Breast epithelium (tissue), 4 donors: ENCODE results near the gene ROR2. TPM values are rescaled to one million over a fixed set of nuclear protein-coding genes. Genes with fewer than 3 reads are reported as not detected.

Source experiments
- DNase-seq, 2 donors: peaks; one replicate each; pipeline ENCODE4 v3.0.0-alpha.2; 2019; ENCODE audit warnings: low spot score in 2 of 2
- H3K27ac ChIP-seq, 2 donors: fragments of 200-600 bp; sonication (generic) in 1 of 2; one replicate each; pipeline ENCODE4 v1.5.1; 2016 to 2019; ENCODE audit warnings: mild to moderate bottlenecking in 1 of 2
- H3K27me3 ChIP-seq, 2 donors: fragments of 200-600 bp; sonication (generic) in 1 of 2; one replicate each; pipeline versions ENCODE4 v1.5.1 to v1.6.0; 2017 to 2019; ENCODE audit warnings: control low read depth in 1 of 2, mild to moderate bottlenecking in 1 of 2
- H3K36me3 ChIP-seq: fragments of 200-600 bp; one replicate; pipeline ENCODE4 v1.5.1; 2019
- H3K4me1 ChIP-seq, 2 donors: fragments of 200-600 bp; sonication (generic); one replicate each; pipeline ENCODE4 v1.5.1; 2016 to 2019; ENCODE audit warnings: control low read depth in 1 of 2
- H3K4me3 ChIP-seq, 3 donors: fragments of 200-600 bp; sonication (generic); 1 replicate in 2 of 3; 2 replicates in 1 of 3; pipeline ENCODE4 v1.5.1; 2016 to 2019; ENCODE audit warnings: mild to moderate bottlenecking in 3 of 3, moderate library complexity in 2 of 3
- H3K9me3 ChIP-seq, 2 donors: fragments of 200-600 bp; sonication (generic) in 1 of 2; one replicate each; pipeline ENCODE4 v1.5.1; 2016 to 2019; ENCODE audit warnings: control low read depth in 1 of 2
- POLR2A ChIP-seq: fragments of 450-650 bp; IDR thresholded peaks from one replicate; pipeline ENCODE4 v1.6.1; 2016; ENCODE audit warnings: antibody characterized with exemption, mild to moderate bottlenecking, moderate library complexity
- POLR2AphosphoS5 ChIP-seq, 3 donors: sonication (generic); formaldehyde crosslinking; IDR thresholded peaks; one replicate each; pipeline ENCODE4 v1.6.1; 2017; ENCODE audit warnings: antibody characterized with exemption in 3 of 3
- intact Hi-C: fragments of 100-400 bp; cut with DNase I; formaldehyde crosslinking; loops from one replicate; pipeline ENCODE4 v1.15.1; 2023; ENCODE audit warnings: low total_unique reads
- total RNA-seq, 3 donors: library from RNA; depleted of rRNA; stranded (reverse); fragments of >200 nt; gene quantifications; one replicate each; pipeline ENCODE4 v1.1.0, GENCODE V29; 2016
- TF ChIP-seq, protein P1 (sequence below), 3 donors: fragments of 450-650 bp; IDR thresholded peaks; one replicate each; pipeline ENCODE4 v1.5.1; 2016 to 2017; ENCODE audit warnings: antibody characterized with exemption in 3 of 3, mild to moderate bottlenecking in 3 of 3, moderate library complexity in 3 of 3

Gene ROR2
- total RNA-seq, 3 donors from 2014 or later: 2.1 to 25.6 (median 10.2) TPM

DNA sequence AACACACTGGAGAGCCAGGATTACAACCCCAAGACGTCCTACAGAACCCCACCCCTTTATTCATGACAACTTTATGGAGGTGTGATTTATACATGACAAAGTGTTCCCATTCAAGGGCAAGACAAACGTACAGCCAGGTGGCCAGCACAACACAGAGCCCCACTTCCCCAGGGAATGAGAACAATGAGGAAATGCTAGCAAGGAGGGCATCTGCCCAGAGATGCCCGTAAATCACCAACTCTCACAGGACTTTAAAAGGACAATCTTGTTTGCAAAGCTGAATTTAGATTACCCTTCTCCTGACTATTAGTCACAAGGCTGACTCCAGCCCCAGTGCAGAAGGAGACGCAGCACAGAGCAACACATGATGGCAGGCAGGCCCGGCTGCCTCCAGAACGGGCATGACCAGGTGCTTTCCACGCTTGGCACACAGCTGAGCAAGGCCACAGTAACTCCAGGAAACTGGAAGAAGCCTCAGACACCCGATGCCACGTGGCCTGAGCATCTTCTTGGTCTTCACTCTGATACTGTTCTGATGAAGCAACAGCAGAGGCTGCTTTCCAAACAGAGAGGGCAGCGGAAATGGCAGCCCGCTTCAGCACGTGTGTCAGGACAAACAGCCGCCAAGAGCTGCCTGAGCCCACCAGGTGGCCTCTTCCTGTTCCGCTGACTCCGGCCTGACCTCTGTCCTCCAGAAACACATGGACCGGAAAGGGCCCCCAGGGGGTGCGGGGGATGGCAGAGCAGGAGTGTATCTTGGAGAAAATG is 51.4 kb downstream of the ROR2 start:
- no peaks in the 10 kb centered on the region for H3K9me3 ChIP-seq
- peak overlapping the region; percentile 41 to 77 for H3K27ac ChIP-seq
- intact Hi-C loops: no loop called here
- TF ChIP-seq, protein P1, sequence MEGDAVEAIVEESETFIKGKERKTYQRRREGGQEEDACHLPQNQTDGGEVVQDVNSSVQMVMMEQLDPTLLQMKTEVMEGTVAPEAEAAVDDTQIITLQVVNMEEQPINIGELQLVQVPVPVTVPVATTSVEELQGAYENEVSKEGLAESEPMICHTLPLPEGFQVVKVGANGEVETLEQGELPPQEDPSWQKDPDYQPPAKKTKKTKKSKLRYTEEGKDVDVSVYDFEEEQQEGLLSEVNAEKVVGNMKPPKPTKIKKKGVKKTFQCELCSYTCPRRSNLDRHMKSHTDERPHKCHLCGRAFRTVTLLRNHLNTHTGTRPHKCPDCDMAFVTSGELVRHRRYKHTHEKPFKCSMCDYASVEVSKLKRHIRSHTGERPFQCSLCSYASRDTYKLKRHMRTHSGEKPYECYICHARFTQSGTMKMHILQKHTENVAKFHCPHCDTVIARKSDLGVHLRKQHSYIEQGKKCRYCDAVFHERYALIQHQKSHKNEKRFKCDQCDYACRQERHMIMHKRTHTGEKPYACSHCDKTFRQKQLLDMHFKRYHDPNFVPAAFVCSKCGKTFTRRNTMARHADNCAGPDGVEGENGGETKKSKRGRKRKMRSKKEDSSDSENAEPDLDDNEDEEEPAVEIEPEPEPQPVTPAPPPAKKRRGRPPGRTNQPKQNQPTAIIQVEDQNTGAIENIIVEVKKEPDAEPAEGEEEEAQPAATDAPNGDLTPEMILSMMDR (IDR thresholded peaks at IDR 0.05): no peak
- no peak for TF ChIP-seq POLR2A
- TF ChIP-seq POLR2AphosphoS5 (IDR thresholded peaks at IDR 0.05): peak in 1 of 3 donors; percentile 13
- H3K4me1 ChIP-seq: peaks cover 5 to 6% of the 10 kb centered on the region in 2 donors
- peak in 1 of 2 donors; percentile 44 for DNase-seq
- H3K27me3 ChIP-seq: no peaks in the 10 kb centered on the region
- no peaks in the 10 kb centered on the region for H3K36me3 ChIP-seq
- H3K4me3 ChIP-seq: no peak overlapping the region

DNA sequence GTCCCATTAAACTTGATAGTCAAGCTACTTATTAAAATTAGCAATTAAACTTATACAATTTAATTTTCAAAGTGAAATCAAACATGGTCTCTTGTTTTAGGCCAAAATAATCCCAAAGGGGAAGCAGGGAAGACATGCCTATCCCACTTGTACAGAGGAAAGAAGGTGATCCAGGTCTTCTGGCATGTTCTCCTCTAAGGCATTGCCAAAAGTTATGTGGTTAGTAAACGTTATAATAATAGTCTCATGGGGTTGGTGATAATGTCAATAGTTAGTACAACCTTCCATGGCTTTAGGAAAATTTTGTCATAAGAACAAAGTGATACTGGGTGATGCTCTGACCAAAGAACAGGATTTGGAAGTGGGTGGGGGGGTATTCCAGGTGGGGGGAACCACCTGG is 52.8 kb downstream of the ROR2 start:
- intact Hi-C loops: no loop called here
- H3K36me3 ChIP-seq: no peaks in the 10 kb centered on the region
- no peaks in the 10 kb centered on the region for H3K27me3 ChIP-seq
- DNase-seq: no peak
- H3K9me3 ChIP-seq: no peaks in the 10 kb centered on the region
- TF ChIP-seq, protein P1 (IDR thresholded peaks at IDR 0.05): no peak
- TF ChIP-seq POLR2A: no peak
- TF ChIP-seq POLR2AphosphoS5 (IDR thresholded peaks at IDR 0.05): no peak
- peak overlapping the region in 2 of 3 donors; percentile 1 to 50 for H3K4me3 ChIP-seq
- H3K27ac ChIP-seq: peak overlapping the region; percentile 41 to 77
- H3K4me1 ChIP-seq: peaks cover 5 to 6% of the 10 kb centered on the region in 2 donors

DNA sequence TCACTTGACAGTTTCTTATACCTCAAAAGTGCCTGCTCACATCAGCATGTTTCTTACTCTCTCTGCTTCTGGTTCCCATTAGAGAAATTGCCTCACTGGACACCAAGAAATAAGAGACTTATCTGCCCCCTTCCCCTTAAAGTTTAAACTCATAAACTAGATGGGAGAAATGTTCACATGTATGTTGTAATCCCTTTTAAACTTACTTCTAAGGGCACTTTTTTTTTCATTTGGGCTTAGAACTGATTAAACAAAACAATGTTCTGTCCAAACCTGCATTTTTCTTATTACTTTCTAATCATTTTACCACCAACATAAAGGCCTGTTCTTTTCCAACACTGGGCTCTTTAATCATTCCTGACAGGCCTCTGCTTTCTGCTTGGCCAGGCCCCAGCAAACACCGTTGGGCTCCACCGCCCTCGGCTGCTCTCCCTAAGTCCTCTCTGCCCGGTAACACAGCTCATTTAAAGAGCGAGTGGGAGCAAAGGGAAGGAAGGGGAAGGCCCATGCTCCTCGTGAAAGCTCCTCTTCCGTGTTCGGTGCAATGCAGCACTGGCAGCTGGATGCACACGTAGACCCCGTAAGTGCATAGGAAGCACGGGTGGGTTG is 53.4 kb downstream of the ROR2 start:
- Histone ChIP-seq H3K9me3 (no peaks in the 10 kb centered on the region), H3K4me1 (peaks cover 5 to 6% of the 10 kb centered on the region in 2 donors), H3K4me3 (peak overlapping the region in 2 of 3 donors; percentile 1 to 50), H3K36me3 (no peaks in the 10 kb centered on the region), H3K27me3 (no peaks in the 10 kb centered on the region), H3K27ac (peak overlapping the region; percentile 41 to 77)
- TF ChIP-seq POLR2A: no peak
- TF ChIP-seq POLR2AphosphoS5 (IDR thresholded peaks at IDR 0.05): peak in 1 of 3 donors; percentile 8
- DNase-seq: peak in 1 of 2 donors; percentile 60
- intact Hi-C loops: no loop called here

DNA sequence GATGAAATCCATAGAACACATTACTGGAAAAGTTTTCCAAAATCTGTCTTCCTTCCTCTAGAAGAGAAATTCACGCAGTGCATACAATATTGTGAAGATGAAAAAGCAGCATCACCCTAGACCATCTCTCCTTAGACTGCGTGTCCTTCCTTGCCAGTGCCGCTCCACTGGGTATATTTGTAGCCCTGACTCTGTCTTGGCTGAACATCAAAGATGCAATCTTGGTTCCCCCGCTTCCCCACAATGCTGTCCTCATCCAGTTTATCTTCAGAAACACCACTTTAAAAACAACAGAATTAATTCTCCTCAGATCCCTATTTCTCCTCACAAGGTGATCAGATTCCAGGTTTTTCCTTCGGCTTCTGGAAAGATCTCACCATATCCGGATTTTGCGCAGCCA is 53.9 kb downstream of the ROR2 start:
- intact Hi-C loops: no loop called here
- DNase-seq: no peak
- TF ChIP-seq POLR2A (no peak), POLR2AphosphoS5 (IDR thresholded peaks at IDR 0.05) (no peak)
- TF ChIP-seq, protein P1 (IDR thresholded peaks at IDR 0.05): no peak
- Histone ChIP-seq H3K4me3 (no peak overlapping the region), H3K36me3 (no peaks in the 10 kb centered on the region), H3K27me3 (no peaks in the 10 kb centered on the region), H3K27ac (peak overlapping the region; percentile 41 to 77), H3K4me1 (peaks cover 5 to 6% of the 10 kb centered on the region in 2 donors), H3K9me3 (no peaks in the 10 kb centered on the region)

DNA sequence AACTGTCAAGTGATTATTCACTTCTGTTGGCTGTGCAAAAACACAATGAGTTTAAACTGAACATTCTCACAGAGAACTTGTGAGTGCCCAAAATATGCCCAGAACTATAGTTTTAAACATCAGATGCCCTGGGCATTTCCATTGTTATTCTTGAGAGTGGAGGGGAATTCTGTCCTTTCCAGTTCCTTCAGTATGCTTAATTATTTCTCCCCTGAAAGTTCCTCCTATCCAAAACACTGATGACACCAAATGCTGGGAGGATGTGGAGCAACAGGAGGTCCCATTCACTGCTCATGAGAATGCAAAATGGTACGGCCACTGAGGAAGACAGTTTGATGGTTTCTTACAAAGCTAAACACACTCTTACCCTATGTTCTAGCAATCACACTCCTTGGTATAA is 55.5 kb downstream of the ROR2 start:
- Histone ChIP-seq H3K4me1 (peaks cover 5 to 6% of the 10 kb centered on the region in 2 donors), H3K9me3 (no peaks in the 10 kb centered on the region), H3K4me3 (no peak overlapping the region), H3K27ac (no peak overlapping the region), H3K27me3 (no peaks in the 10 kb centered on the region), H3K36me3 (no peaks in the 10 kb centered on the region)
- TF ChIP-seq POLR2A (no peak), POLR2AphosphoS5 (IDR thresholded peaks at IDR 0.05) (no peak)
- TF ChIP-seq, protein P1 (IDR thresholded peaks at IDR 0.05): no peak
- DNase-seq: no peak
- intact Hi-C loops: no loop called here
